GM21825 (cell line): ENCODE measurements around the gene PPP1R3G.

Experiments used
- ATAC-seq: cut with Tn5 transposase; IDR thresholded peaks from one replicate; pipeline ENCODE4 v1.9.1; 2021; ENCODE audit warnings: mild to moderate bottlenecking, moderate library complexity; ENCODE audit not compliant: unreplicated experiment

PPP1R3G gene

DNA sequence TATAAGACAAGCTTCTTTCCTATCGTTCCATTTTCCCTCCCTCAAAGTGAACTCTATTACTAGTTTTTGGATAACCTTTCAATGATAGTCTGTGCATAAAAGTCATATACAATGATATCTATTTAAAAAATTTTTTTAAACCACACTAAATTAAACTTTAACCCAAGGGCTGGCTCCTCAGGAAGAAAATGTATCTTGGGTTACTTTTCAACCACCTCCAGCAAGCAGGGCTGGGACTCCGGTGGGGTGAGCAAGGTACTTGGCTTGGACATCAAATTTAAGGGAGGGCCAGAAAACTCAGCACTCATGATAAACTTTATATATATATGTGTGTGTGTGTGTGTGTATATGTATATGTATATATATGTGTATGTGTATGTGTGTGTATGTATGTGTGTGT lies 13.9 kb upstream of the PPP1R3G start:
- ATAC-seq, result no peak

DNA sequence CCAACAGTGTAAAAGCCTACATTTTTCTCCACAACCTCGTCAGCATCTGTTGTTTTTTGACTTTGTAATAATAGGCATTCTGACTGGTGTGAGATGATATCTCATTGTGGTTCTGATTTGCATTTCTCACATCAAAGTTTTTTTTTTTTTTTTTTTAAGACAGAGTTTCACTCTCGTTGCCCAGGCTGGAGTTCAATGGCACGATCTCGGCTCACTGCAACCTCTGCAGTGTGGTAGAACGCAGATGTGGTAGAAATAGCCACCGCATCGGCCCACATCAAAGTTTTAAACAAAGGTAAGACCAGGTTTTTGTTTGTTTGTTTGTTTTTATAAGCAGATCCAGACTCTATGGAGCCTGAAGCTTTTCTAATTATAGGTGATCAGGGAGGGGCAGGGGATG lies 12.7 kb upstream of the PPP1R3G start:
- ATAC-seq, result no peak

DNA sequence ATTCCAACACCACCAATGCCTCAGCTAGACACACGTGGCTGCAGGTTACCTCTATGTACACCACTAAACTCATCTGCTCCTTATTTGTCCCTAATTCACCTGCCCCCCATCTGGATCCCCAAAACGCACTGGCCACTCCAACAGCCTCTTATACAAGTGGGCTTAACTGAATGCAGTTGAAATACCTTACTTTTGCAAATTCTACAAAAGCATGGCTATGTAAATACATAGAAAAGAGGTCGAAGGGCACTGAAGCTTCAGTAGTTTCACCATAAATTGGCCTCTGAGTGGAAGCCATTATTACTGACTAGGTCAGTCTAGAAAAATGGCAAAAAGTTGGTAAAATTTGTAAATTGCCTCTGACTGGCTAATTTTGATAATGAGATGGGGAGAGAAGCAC lies 11.1 kb upstream of the PPP1R3G start:
- no peak for ATAC-seq

DNA sequence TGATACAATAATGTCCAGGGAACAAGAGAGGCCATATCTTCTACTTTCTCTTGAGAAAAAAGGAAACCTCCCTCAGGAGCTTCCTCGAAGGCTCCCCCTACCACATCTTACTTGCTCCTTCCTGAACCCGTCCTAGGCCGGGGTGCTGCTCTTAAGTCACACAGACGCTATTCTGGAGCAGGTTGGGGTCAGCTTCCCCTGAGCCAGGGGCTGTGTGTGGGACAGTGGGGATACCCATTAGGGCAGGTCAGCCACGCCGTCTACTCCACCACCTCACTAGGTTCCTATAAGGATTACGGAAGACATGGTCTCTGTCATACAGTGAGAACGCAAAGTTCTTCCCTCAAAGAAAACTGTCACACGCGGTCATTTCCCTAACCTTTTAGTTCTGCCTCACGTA lies 8.2 kb upstream of the PPP1R3G start:
- ATAC-seq, result no peak

DNA sequence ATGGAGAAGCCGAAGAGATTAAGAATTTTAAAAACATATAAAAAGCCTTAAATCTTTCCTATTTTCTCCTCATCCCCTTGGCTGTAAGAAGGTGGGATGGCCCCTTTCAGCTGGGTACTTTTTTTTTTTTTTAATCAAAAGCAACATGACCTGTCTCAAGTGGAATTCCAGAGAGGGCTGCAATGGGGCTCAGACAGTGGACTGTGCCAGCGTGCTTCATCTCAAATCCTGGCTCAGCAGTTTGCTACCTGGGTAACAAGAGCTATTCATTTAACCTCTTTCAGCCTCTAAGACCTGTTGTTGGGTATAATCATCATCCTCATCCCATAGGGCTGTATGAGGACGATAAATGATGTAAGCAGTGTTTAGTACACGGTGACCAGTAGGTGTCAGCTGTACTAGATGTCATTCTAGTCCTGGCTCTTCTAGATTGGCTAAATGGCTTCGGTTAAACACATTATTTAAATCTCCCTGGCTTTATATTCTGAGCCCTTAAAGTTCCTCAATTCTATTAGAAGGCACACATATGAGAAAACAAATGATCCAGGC lies 6.9 kb upstream of the PPP1R3G start:
- peak; percentile 64 for ATAC-seq

DNA sequence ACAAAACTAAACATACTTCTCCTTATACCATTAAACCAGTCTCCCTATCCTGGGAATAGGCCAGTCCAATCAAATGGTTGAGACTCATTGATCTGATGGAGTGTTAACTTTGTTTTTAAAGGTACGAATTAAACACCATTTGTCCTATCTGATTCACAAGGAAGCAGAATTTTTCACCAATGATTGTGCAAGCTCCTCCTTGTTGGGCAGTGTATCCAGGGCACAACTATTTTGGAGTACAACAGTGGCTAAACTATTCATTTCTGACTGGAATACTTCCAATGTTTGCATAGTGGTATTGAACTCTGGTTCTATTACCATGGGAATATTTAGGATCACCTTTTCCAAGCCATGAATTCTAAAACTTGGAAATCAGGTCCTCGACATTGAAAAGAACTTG lies 5.4 kb upstream of the PPP1R3G start:
- no peak for ATAC-seq

DNA sequence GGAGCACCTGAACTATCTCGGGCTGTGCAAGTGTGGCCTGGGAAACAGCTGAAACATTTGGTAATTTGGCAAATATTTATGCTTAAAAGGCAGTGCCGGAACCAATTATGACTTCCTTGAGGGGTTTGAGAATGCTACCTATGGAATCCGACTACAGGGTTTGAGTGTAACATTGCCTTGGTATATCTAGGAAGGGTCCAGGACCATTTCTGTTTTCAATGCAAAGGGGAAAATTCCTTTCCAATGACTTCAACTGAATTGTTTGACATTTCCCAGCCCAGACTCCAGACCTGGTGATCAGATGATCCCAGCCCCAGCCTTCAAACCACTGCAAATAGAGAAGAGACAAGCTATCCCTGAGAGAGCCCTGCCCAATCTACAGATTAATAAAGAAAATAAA lies 4.6 kb upstream of the PPP1R3G start:
- ATAC-seq, result no peak

DNA sequence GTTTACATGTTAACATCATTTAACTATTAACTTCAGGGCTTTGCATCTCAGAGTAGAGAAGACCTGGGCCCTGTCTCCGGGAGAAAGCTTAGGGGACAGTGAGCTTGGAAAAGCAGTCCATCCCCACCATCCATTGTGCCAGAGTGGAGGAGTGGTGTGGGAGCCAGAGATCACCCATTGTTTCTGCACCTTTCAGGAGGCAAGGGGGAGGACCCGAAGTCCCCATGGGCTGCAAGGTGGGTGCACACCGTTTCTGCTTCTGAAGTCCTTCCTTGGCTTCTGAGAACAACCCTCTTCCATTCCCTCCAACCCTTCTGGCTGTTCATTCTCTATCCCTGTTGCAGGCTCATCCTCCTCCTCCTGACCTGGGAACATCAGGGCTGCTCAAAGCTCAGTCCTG lies 4.0 kb upstream of the PPP1R3G start:
- no peak for ATAC-seq

DNA sequence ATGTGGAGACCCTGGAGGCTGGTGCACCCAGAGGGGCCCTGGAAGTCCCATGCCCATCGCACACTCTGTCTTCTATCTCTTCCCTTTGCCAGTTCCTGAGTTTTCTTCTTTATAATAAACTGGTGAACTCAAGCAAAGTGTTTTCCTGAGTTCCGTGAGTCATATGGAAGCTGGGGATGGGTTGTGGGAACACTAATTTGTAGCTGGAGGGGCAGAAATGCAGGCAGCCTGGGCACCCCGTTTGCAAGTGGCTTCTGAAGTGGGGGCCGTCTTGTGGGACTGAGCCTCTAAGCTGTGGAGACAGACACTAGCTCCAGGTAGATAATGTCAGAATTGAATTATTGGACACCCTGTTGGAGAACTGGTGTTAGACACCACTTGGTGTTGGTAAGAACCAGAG lies 3.2 kb upstream of the PPP1R3G start:
- ATAC-seq, result no peak

DNA sequence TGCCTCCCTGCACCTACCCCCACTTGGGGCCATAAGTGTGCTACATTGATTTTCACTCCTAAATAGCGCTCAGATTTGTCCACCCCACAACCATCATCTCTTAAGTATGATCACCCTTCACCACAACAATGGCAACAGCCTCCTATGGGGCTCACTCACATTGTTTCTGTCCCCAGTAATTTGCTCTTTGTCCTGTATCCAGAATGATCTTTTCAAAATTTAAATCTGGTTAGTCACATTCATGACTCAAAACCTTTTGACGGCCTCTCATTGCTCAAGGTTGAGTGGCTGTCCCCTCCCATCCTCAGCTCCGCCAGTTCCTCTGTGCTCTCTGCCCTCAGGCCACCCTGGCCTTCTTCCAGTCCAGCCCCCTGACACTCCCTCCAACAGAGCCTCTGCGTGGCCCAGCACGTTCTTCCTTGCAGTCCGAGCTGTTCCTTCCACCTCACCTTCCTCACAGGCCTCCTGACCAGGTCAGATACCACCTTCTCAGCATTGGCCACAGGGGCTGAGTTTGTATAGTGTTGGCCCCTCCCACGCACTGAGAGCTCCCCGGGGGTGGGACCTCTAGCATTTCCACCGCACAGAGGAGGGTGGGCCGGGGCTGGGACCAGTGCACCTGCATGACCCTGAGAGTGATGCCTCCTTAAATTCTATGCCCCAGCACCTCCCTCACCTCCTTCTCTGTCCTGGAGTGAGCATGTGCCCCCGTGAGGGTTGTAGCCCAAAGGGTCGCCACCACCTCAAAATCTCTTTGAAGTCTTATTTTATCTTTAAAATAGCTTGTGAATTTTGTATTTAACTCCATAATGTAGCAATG lies 2.4 kb upstream of the PPP1R3G start:
- no peak for ATAC-seq

DNA sequence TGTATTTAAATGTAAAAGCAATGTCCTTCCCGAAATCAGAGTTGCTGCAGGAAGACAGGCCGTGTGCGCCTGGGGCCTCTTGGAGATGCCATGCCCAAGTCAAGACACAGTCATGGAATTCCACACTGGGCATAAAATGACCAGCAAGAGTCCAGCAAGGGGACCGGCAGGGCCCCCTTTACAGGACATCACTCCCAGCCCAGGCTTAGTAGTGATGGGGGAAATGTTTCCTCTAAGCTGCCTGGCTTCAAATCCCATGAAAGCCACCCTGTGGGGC lies 1.9 kb upstream of the PPP1R3G start:
- no peak for ATAC-seq

DNA sequence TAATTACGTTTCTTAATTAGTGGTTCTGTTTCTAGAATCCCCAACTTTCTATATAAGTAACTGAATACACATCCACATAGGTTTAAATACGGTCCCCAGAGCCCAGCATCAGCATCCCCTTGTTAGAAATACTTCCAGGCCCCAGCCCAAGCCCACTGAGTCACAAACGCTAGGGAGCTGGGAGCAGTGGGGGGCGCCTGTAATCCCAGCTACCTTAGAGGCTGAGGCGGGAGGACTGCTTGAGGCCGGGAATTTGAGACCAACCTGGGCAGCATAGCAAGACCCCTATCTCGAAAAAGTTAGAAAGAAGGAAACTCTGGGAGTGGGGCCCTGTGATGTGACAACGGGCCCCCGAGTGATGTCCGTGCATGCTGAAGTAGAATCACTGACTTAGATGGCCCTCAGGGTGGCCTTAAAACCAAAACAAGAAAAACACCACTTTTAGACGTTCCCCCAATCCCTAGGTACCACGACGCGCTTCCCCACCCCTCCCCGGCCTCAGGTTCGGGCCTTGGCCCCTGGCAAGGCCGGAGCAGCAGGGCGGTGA lies 1.3 kb upstream of the PPP1R3G start:
- ATAC-seq, result no peak

DNA sequence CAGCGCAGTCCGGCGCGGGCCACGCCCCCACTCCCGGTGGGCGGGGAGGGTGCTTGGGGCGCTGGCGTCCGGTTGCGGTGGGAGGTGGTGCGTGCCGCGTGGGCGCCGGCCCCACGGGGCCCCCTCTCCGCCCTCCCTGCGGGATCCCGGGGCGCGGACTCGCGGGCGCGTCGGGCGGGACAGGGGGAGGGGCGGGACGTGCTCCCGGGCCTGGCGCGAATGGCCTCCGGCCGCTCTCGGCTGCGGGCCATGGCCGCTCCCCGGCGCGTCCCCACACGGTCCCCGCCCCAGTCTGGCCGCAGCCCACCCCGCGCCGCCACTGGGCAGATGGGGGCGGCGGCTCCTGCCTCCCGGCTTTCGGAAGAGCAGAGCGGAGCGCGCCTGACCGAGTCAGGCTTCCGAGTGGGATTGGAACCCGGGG lies 771 bp upstream of the PPP1R3G start:
- peak; percentile 31 for ATAC-seq

DNA sequence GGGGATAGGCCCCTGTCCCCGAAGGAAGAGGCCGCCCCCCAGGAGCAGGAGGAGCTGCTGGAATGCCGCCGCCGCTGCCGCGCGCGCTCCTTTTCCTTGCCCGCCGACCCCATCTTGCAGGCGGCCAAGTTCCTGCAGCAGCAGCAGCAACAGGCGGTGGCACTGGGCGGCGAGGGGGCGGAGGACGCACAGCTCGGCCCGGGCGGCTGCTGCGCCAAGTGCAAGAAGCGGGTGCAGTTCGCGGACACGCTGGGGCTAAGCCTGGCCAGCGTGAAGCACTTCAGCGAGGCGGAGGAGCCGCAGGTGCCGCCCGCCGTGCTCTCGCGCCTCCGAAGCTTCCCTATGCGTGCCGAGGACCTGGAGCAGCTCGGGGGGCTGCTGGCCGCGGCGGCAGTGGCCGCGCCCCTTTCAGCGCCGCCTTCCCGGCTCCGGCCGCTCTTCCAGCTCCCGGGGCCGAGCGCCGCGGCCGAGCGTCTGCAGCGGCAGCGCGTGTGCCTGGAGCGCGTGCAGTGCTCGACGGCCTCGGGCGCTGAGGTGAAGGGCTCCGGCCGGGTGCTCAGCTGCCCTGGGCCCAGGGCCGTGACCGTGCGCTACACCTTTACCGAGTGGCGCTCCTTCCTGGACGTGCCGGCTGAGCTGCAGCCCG lies 630 bp downstream of the PPP1R3G start:
- peak; percentile 31 for ATAC-seq

DNA sequence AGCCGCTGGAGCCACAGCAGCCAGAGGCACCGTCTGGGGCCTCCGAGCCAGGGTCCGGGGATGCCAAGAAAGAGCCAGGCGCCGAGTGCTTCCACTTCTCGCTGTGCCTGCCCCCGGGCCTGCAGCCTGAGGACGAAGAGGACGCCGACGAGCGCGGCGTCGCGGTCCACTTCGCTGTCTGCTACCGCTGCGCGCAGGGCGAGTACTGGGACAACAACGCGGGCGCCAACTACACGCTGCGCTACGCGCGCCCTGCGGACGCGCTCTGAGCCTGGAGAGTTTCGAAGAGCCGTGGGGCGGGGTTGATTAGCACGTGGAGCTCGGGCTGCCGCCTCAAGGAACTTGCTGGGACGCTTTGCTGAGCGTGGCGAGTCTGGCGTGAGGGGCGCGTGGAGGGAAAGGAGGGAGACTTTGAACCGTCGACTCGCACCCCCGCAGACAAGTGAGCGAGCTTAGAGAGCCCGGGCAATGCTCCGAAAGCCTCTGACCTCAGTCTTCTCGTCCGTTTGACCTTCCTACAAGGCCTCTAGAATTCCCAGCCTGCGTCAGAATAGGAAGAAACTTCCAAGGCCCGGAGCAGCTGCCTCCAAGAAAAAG lies 1.3 kb downstream of the PPP1R3G start:
- ATAC-seq, result no peak

DNA sequence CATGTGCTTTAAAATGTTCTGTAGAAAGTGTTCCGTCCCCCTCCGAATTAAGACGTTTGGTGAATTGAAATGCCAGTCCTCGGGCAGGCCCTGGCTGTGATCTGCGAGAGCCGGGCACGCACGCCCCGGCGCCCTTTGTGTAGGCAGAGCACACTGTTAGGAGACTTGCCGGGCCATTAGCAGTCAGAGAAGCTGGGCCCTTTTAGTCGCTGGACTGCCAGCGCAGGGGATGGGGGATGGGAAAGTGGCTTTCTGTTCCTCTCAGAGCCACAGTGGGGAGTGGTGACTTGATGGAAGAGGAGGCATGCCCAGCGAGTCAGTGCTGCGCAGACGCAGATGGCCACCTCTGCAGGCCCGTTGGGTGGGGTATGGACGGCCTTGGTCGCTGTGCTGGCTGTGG lies 2.2 kb downstream of the PPP1R3G start:
- ATAC-seq, result no peak

DNA sequence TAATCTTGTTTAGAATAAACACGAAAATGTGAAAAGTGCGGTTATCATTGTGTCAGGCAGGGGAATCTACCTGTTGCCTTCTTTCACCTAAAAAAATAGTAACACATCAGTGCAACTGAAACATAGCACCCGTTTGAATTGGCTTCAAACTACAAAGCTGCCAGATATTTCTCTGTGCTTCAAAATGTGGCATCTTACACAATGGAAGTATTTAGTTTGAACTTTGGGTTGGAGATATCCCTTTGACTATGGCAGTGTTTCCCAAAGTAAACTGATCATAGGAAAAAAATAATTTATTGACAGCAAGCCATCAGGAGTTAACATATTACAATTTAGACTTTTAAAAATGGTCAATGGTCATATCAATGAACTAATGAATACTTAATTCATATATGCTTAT lies 3.6 kb downstream of the PPP1R3G start:
- no peak for ATAC-seq

DNA sequence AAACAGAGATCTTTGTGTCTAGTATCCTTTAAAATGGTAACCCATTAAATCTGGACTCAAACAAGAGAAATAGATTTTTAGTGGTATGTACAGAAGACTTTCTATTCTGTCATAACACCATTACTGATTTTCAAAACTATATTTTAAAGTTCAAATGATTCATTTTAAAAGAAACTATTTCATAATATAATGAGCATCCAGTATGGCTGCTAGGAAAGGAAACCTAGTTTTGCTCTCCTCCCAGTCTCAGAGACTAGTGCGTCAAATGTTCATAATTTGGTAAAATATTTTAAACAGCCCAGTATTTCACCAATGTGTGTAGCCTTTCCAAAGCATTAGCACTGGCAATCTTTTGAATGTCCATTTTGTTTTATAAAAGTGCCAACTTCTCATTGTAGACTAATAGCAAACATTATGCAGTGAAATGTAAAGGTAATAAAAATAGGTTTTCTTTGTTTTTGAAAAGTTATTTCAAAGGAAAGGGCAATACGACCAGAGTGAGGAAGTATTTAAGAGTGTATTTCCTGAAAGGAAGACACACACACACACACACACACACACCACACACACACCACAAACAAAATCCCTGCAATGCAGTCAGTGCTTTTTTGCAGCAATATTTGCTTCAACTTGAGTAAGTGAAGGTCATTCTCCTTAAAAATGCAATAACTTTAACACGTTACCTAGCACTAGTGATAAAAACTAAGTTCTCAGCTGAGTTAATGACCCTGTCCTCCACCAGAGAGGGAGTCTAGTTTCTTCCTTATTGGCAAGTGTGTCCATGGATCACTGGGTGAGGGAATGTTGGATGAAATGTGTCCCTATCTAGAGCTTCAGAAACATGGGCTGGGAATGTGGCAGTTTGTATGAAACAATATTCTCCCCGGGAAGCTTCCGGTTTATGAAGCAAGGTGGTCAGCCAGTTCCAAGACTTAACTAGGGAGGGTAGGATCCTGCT lies 4.6 kb downstream of the PPP1R3G start:
- no peak for ATAC-seq

DNA sequence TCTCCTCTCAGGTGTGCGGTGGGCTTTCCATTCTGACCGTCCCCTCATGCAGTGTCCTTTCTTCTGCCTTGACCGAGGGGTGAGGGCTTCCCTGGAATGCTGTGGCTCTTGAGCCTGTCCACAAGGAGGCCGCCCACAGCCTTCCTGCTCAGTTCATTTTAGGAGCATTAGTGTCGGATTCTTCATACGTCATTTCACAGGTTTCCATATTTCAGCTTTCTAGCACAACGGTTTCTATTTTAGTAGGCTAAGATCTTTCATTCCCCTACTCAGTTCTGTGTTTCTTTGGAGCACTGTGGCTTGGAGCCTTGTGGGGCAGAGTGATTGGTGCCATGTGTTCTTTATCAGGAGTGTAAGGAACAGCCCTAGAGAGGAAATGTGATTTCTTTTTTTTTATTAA lies 5.5 kb downstream of the PPP1R3G start:
- no peak for ATAC-seq

DNA sequence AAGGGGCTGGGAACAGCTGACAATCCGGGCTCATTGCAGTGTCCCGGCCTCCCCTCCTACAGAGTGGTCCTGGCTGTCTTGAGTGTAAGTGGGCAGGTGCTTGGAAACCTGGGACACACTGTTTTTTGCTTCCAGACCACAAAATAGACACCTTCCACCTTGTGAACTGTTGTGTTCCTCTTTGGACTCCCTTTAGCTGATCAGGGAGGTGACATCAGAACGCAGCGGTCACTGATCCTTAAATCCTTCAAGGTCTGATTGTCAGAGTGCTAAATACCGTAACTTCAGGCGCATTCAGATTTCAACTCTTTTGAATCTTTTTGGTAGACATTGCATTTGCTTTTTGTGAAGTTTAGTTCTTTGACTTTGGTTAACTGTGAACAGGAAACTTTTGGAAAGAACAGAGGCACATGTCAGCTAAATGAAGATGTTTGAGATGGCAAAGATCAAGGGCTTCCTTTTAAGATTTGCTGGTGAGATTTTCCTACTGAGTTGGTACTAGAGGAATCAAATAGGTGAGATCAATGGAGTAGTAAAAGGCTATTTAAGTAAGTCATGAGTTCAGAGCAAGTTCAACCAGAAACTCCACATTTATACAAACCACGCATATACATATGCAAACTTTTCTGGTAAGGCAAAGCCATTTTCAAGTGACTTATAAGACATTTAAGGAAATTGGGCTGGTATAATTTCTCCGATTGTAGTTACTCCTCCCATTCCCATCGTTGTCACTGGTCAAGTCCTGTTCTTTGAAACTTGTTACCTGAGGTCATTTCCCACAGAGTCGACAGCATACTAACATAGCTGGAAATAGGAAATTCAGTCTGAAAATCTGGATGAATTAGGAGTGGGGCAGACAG lies 6.3 kb downstream of the PPP1R3G start:
- ATAC-seq, result no peak
